Heart left ventricle (tissue), 16 donors: ENCODE results near the gene ZNF497. TPM values are rescaled to one million over a fixed set of nuclear protein-coding genes. Genes with fewer than 3 reads are reported as not detected.
A peak's percentile ranks its signal among the peaks of the same experiment; 100 is the strongest.

ENCODE experiments used
- ATAC-seq, 4 donors: fragments of 200-7000 bp; cut with Tn5 transposase; one replicate each; pipeline ENCODE4 v1.9.1; 2020 to 2022; ENCODE audit warnings: moderate library complexity in 4 of 4, mild to moderate bottlenecking in 3 of 4, moderate number of reproducible peaks in 1 of 4
- DNase-seq, 5 donors: peaks; one replicate each; pipeline ENCODE4 v3.0.0-alpha.2; 2020
- H3K27ac ChIP-seq, 12 donors: fragments of 200-600 bp; sonication (generic) in 4 of 12; one replicate each; pipeline versions ENCODE4 v1.5.0 to v1.8.0; 2016 to 2022; ENCODE audit warnings: mild to moderate bottlenecking in 2 of 12
- H3K27me3 ChIP-seq, 9 donors: fragments of 200-600 bp; sonication (generic) in 2 of 9; one replicate each; pipeline versions ENCODE4 v1.5.1 to v1.8.0; 2016 to 2022; ENCODE audit warnings: mild to moderate bottlenecking in 3 of 9
- H3K36me3 ChIP-seq, 9 donors: fragments of 200-600 bp; sonication (generic) in 2 of 9; one replicate each; pipeline versions ENCODE4 v1.5.0 to v1.8.0; 2018 to 2022; ENCODE audit warnings: mild to moderate bottlenecking in 2 of 9
- H3K4me1 ChIP-seq, 12 donors: fragments of 200-600 bp; sonication (generic) in 4 of 12; one replicate each; pipeline versions ENCODE4 v1.5.0 to v1.8.0; 2016 to 2022; ENCODE audit warnings: mild to moderate bottlenecking in 3 of 12
- H3K4me3 ChIP-seq, 12 donors: fragments of 200-600 bp; sonication (generic) in 4 of 12; one replicate each; pipeline versions ENCODE4 v1.5.0 to v1.8.0; 2017 to 2022; ENCODE audit warnings: mild to moderate bottlenecking in 9 of 12, moderate library complexity in 4 of 12
- H3K9me3 ChIP-seq, 12 donors: fragments of 200-600 bp; sonication (generic) in 4 of 12; one replicate each; pipeline versions ENCODE4 v1.5.0 to v1.8.0; 2016 to 2022; ENCODE audit warnings: mild to moderate bottlenecking in 1 of 12
- POLR2A ChIP-seq, 2 donors: fragments of 450-650 bp; IDR thresholded peaks; one replicate each; pipeline ENCODE4 v1.6.1; 2017; ENCODE audit warnings: antibody characterized with exemption in 2 of 2, mild to moderate bottlenecking in 2 of 2, moderate library complexity in 2 of 2
- WGBS, 4 donors: extraction: QIAGEN DNeasy Blood & Tissue Kit in 2 of 4; methylation state at CpG; one replicate each; pipeline versions ENCODE4 v1.1.5 to v1.1.7; 2013 to 2018; 5-methylcytosine and 5-hydroxymethylcytosine counted together
- intact Hi-C, 10 donors: fragments of 100-400 bp; cut with DNase I; formaldehyde crosslinking; loops; one replicate each; pipeline versions ENCODE4 v1.11.1 to v1.14.2; 2022
- long read RNA-seq, 3 donors: library from polyadenylated mRNA; unstranded; transcript quantifications; one replicate each; pipeline ENCODE4 v2.0.0, GENCODE V29; 2020 to 2021
- polyA plus RNA-seq, 2 donors: library from polyadenylated mRNA; stranded (reverse); fragments of 200-250 nt; gene quantifications; one replicate each; pipeline ENCODE4 v1.2.3, GENCODE V29; 2013
- total RNA-seq, 9 donors: library from RNA; depleted of rRNA in 2 of 9; stranded (reverse); fragments of >200 nt in 2 of 9; fragmentation: NEBNext Ultra II Directional in 3 of 9; extraction: Animal tissue kit (Norgen Biotek cat#: 25700) in 3 of 9; gene quantifications; one replicate each; pipeline versions ENCODE4 v1.1.0 to v1.2.4, GENCODE V29; 2016 to 2023
- TF ChIP-seq, protein P1 (sequence below), 12 donors: fragments of 200-600 bp; sonication (generic) in 4 of 12; IDR thresholded peaks; one replicate each; pipeline versions ENCODE4 v1.5.0 to v1.8.0; 2018 to 2022; ENCODE audit warnings: antibody characterized with exemption in 12 of 12, mild to moderate bottlenecking in 5 of 12
- donor health status: ischemic (EF 13 %, LVEDD 7.1; RV severe dilation, severe dysfunction).
- donor health status: healthy with polysubstance abuse.
- donor health status: DM: no; HTN: yes; CAD: no.
- donor health status: DM: no; HTN: no; CAD: no.
- donor health status: ischemic (EF 25% LVEDD 6.9; RV normal size, moderate dysfunction).
- donor health status: ischemic (EF 25% LVEDD 5.7; RV mildly dilated, moderate dysfunction).
- donor health status: healthy.
- donor health status: DM: yes; HTN: yes; CAD: no.
- donor health status: ischemic (EF 35%, LVEDD 5.7; RV mildly dilated, moderate dysfunction).
- donor health status: nonischemic (EF 11% LVEDD 7.7; RV severe dilation, severe dysfunction).
- donor health status: DM: yes; HTN: yes; CAD: no.
- donor health status: PGD.
- donor health status: ischemic (EF 29% LVEDD 5.4; RV normal size, mild dysfunction).
- donor health status: nonischemic (EF 23%, LVEDD 6.1; RV moderate dilation, normal function).

Gene ZNF497
- total RNA-seq (1 to 10 TPM in 1 of 9 donors, under 1 TPM in 8; 0.18 to 1.1 (median 0.46) TPM), polyA plus RNA-seq (under 1 TPM; 0.08 to 0.28 TPM)
- long read RNA-seq, donor 1, partial matches to known transcripts: 0 of 3 reads
- long read RNA-seq, donor 1, other reads (novel, unspliced or antisense): 3 of 3 reads
- long read RNA-seq, donor 2: 0 reads
- long read RNA-seq, donor 3, partial matches to known transcripts: 0 of 1 reads
- long read RNA-seq, donor 3, other reads (novel, unspliced or antisense): 1 of 1 reads

DNA sequence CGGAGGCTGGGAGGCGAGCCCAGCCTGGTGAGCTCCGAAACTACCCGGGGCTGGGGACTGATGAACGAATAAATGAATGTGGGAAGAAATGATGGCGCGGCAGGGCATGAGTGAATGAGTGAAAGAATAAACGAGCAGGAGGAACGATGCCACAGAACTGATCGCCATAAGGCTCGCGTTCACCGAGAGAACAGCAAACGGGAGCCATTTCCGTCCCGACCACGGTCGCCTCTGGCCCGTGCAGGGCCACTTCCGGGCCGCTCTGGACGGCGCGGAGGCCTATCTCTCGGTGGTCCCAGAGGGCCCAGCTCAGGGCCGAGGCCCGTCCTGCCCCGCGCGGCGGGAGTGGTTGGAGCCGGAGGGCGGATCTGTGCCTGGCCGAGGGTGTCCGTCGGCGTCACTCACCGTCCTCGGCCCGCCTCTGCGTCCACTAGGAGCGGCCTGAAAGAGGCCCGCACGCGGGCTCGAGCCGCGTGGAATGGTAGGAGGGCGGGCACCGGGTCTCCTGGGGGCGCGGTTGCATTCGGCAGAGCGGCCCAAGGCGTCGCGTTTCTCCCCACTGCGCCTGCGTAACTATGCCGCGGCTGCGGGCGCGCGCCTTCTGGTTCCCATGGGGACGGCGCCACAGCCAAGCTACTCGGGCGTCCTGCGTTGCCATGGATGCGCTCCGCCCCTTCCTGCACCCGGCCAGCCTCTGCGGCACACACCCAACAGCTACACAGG lies at the start of gene ZNF497:
TSS of gene ZNF497 (minus strand) at position 480 of the 723 bp plus-strand sequence. CDS start 5,116 bp downstream, outside the sequence.
- intact Hi-C loops: loop anchor here in 4 of 10 donors (2.0 to 5.0 kb wide), 2 partner anchors 34 to 35 kb away; partner anchors contain the start of gene ZSCAN22 (in 3 of the 4)
- peak within 1 kb of the TSS; percentile 86 to 98 (median 90) for H3K27ac ChIP-seq
- H3K27me3 ChIP-seq: peaks cover 0 to 22% (median 0%) of the 10 kb centered on the region in 9 donors

DNA sequence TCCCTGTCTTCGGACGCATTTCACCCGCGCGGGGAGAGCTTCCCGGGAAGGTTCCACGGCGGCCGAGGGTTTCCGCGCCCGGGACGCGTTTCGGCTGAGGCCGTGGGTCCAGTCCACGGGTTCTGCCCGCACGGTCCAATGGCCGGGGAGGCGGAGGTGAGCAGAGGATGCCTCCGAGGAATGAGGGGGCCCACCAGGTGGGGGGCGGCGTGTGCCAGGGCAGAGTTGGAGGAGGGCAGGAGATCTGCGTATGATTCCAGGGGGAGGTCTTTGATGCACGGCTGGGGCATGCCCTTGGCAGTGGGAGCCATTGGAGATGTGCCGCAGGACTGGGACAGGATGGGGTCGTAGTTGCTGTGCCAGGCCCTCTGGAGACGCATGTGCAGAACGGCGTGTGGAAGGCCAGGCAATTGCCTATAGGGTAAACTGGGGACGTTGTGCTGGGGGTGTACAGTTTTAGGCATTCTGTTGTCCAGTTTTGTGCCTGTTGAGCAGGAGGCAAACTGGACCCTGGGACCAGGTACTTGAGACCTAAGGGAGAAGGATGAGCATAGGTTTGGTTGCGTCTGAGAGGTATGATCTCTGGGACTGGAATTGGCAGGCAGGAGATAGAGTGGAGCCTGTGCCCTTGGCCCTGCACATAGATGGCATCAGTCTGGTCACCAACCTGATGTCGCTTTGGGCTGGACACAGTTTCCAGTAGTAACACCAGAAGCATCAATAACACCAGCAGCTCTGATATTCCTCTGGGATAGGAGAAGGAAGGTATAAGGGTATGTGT lies 46.6 kb upstream of the ZNF497 start:
- TF ChIP-seq POLR2A (IDR thresholded peaks at IDR 0.05): no peak
- TF ChIP-seq, protein P1, sequence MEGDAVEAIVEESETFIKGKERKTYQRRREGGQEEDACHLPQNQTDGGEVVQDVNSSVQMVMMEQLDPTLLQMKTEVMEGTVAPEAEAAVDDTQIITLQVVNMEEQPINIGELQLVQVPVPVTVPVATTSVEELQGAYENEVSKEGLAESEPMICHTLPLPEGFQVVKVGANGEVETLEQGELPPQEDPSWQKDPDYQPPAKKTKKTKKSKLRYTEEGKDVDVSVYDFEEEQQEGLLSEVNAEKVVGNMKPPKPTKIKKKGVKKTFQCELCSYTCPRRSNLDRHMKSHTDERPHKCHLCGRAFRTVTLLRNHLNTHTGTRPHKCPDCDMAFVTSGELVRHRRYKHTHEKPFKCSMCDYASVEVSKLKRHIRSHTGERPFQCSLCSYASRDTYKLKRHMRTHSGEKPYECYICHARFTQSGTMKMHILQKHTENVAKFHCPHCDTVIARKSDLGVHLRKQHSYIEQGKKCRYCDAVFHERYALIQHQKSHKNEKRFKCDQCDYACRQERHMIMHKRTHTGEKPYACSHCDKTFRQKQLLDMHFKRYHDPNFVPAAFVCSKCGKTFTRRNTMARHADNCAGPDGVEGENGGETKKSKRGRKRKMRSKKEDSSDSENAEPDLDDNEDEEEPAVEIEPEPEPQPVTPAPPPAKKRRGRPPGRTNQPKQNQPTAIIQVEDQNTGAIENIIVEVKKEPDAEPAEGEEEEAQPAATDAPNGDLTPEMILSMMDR (IDR thresholded peaks at IDR 0.05): no peak
- intact Hi-C loops: loop anchor here in 1 of 10 donors (2.0 kb wide), 1 partner anchor 30 kb away; no protein-coding TSS in a partner anchor
- peak in 3 of 4 donors; percentile 38 to 51 (median 40) for ATAC-seq
- peak overlapping the region; percentile 61 to 99 (median 88) for H3K4me3 ChIP-seq
- 3 to 8% (median 5%) methylated on average over 13 to 34 of the region's 34 CpGs for WGBS, 4 donors
- H3K4me1 ChIP-seq: peaks cover 0 to 26% (median 22%) of the 10 kb centered on the region in 12 donors
- no peaks in the 10 kb centered on the region for H3K27me3 ChIP-seq
- peak in 1 of 5 donors; percentile 51 for DNase-seq
- H3K27ac ChIP-seq: peak overlapping the region; percentile 84 to 97 (median 92)
- H3K36me3 ChIP-seq: peaks cover 0 to 8% (median 0%) of the 10 kb centered on the region in 9 donors
- no peaks in the 10 kb centered on the region for H3K9me3 ChIP-seq

More for the DNA sequence above, at the start of gene ZNF497:
- Histone ChIP-seq H3K9me3 (no peaks in the 10 kb centered on the region), H3K4me3 (peak within 1 kb of the TSS; percentile 54 to 92 (median 73)), H3K4me1 (peaks cover 0 to 16% (median 6%) of the 10 kb centered on the region in 12 donors), H3K36me3 (no peaks in the 10 kb centered on the region)
- no peak for TF ChIP-seq POLR2A (IDR thresholded peaks at IDR 0.05)
- TF ChIP-seq, protein P1 (IDR thresholded peaks at IDR 0.05): peak in 2 of 12 donors; percentile 23 to 29
- DNase-seq (peak; percentile 97 to 99 (median 98)), ATAC-seq (peak; percentile 94 to 97 (median 97))
- 0 to 1% (median 1%) methylated on average over 16 to 74 of the region's 74 CpGs for WGBS, 4 donors

DNA sequence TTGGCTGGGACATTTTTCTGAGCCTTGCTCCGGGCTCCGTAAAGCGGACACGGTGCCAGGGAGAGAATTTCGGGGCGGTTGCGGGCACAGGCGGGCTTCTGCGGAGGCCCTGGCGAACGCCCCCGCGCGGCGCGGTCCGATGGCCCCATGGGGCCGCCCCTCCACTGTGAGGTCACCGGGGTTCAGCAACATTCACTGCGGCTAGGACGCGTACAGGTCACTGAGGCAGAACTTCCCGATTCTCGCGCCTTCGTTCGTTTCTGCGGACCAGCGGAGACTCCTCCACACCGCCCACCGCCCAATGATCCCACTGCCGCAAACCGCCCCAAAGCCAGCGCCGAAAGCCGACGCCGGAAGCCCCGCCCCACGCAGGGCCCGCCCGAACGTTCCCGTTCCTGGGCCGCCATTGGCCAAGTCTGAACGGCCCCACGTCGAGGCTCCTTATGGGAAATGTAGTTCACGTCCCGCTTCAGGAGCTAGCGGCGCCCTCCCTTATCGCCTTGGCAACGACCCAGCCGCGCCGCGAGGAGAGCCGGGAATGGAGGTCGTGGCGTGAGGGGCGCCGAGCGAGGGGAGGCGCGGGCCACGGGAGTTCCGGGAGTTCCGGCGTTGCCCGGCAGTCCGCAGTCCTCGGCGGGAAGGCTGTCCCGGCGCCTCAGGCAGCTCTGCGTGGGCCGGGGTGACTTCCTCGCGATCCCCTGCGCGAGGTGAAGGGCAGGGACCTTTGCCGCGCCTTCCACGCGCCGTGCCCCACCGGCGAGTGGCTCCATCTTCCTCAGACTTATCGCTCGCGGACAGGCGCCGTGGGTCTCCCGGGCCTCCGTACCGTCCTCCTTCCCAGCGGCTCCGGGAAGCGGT lies 45.8 kb upstream of the ZNF497 start, which contains the start of gene ZNF584:
TSS of gene ZNF584 (plus strand) at position 498 of the 858 bp plus-strand sequence. CDS start 499 bp downstream, outside the sequence.
- TF ChIP-seq, protein P1 (IDR thresholded peaks at IDR 0.05): peak in 5 of 12 donors; percentile 12 to 33 (median 24)
- peak; percentile 61 to 95 for TF ChIP-seq POLR2A (IDR thresholded peaks at IDR 0.05)
- ATAC-seq: peak; percentile 97 to 99 (median 98)
- no peaks in the 10 kb centered on the region for H3K9me3 ChIP-seq
- peak within 1 kb of the TSS; percentile 84 to 97 (median 92) for H3K27ac ChIP-seq
- peak; percentile 96 to 98 (median 97) for DNase-seq
- H3K27me3 ChIP-seq: no peaks in the 10 kb centered on the region
- H3K4me3 ChIP-seq: peak within 1 kb of the TSS; percentile 61 to 99 (median 88)
- 0 to 1% (median 0%) methylated on average over 34 to 100 of the region's 100 CpGs for WGBS, 4 donors
- peaks cover 0 to 8% (median 0%) of the 10 kb centered on the region in 9 donors for H3K36me3 ChIP-seq
- H3K4me1 ChIP-seq: peaks cover 0 to 26% (median 22%) of the 10 kb centered on the region in 12 donors
- intact Hi-C loops: loop anchor here in 1 of 10 donors (2.0 kb wide), 1 partner anchor 30 kb away; no protein-coding TSS in a partner anchor
